ENCODE measurements around the gene MLYCD.

The MLYCD gene

GRCh38 chr16:83898463-83899271 lies at the start of gene MLYCD:
Gene MLYCD (plus strand): TSS chr16:83899115. CDS start chr16:83899145, 30 bp downstream.
- peak in 1 of 2 experiments; percentile 30 for DNase-seq (ENCODE audit: low read depth in 2 of 2)

DNA sequence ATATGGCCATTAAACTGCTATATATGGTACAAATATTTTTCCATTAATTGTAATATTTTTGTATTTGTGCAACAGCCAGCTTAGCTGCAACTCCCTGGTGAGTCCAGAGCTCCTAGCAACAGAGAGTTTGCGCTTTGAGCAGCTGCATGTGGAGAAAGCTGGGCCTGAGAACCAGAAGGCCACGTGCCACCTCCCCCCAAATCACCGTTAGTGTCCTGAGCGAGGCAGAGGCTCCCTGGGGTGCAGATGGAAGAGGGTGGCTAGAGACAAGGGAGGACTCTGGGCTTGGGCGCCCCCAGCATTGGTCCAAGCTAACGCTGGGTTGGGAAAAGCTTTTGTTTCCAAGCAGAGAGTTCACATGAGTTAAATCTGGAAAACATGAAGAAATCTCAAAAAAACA lies 49.5 kb upstream of the MLYCD start:
- DNase-seq (ENCODE audit: low read depth in 2 of 2), result no peak

DNA sequence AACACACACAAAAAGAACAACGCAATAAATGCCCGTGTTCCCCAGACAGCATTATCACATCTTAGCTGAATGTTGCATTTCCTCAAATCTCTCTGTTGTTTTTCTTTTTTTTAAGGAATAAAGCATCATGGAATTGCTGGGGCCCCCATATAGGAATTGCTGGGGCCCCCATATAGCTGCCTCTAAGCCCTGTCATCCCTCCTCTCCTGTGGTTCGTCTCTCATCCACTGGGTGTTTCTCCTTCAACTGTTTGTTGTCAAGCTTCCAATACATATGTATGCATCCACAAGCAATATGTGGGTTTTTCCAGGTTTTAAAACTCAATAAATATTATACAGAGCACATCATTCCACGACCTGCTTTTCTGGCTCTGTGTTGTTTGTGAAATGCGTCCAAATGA lies 48.0 kb upstream of the MLYCD start:
- no peak for DNase-seq (ENCODE audit: low read depth in 2 of 2)

- DNase-seq (ENCODE audit: low read depth in 2 of 2), result no peak
Measured at GRCh38 chr16:83851473-83851872, 47.4 kb upstream of the MLYCD start.

- DNase-seq (ENCODE audit: low read depth in 2 of 2), result no peak
Measured at GRCh38 chr16:83852774-83853173, 46.1 kb upstream of the MLYCD start.

GRCh38 chr16:83853834-83854233 lies 45.1 kb upstream of the MLYCD start:
- DNase-seq (ENCODE audit: low read depth in 2 of 2), result no peak

- DNase-seq (ENCODE audit: low read depth in 2 of 2), result no peak
Measured at GRCh38 chr16:83854420-83854819, 44.5 kb upstream of the MLYCD start.

GRCh38 chr16:83856792-83857191 lies 42.1 kb upstream of the MLYCD start:
- DNase-seq (ENCODE audit: low read depth in 2 of 2), result no peak

GRCh38 chr16:83859265-83859664 lies 39.6 kb upstream of the MLYCD start:
- DNase-seq (ENCODE audit: low read depth in 2 of 2), result no peak

DNA sequence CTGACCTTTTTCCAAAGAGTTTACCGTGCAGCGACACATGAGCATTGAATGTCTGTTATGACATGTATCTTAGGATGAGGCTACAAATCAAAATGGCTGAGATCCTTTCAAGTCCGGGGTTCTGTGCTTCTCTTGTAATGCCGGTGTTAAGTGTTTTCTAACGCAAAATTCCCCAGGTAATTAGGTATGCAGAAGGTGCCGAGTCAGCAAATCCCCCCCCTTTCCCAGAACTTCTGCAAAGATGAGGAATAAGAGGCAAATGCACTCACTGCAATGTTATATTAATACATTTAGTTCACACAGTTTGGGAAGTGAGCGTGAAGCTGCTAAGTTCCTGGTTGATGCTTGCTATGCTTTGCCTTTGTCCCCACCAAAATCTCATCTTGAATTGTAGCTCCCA lies 36.3 kb upstream of the MLYCD start:
- no peak for DNase-seq (ENCODE audit: low read depth in 2 of 2)

GRCh38 chr16:83863682-83864081 lies 35.2 kb upstream of the MLYCD start:
- no peak for DNase-seq (ENCODE audit: low read depth in 2 of 2)

- no peak for DNase-seq (ENCODE audit: low read depth in 2 of 2)
Measured at GRCh38 chr16:83870830-83871229, 28.1 kb upstream of the MLYCD start.

DNA sequence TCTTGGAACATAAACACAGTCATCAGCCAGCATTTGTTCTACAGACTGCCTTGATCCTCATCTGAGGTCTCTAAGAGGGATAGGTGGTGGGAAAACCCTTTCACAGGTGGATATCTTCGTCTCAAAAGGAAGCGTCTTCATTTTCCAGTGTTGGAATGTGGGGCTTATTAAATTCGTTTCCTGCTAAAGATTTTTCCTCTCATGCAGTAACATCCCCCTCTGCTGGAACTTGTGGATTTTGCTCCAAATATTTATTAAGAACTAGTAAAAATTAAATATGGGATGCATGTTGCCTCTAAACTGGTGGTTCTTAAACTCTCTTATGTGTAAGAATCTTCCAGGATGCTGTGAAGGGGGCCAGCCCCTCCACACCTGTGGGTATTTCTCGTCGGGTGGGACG lies 20.1 kb upstream of the MLYCD start:
- DNase-seq (ENCODE audit: low read depth in 2 of 2), result peak in 1 of 2 experiments; percentile 26

GRCh38 chr16:83882163-83882885 lies 16.6 kb upstream of the MLYCD start:
- no peak for DNase-seq (ENCODE audit: low read depth in 2 of 2)

DNA sequence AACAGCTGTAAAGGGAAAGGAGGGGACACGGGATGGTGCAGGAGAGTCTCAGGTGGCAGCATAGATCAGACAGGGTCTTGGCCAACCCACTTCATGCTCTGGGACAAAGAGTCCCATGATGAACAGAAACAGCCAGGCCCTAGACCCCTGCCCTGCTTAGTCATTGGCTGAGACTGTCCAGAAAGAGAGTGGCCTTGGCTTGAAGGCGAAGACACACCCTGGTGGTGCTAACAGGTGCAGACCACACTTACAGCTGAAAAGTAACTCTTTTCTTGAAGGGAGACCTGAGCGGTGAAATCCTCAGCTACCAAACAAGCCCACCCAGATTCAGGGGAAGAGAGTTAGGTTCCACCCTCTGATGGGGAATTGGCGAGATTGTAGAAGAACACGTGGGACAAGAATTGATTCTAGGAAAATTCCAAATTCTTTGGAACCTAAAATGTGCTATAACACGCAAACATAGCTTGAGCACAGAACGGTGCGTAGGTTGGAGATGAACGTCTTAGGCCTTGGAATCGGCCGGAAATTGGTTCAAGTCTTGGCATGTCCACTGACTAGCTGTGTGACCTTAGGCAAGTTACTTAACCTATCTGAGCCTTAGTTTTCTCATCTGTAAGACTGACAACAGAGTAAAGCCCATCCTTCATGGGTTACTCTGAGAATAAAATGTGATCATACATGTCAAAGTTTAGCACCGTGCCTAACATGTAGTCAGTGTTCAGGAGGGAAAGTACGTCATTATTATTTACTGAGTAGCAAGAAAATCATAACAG lies 12.5 kb upstream of the MLYCD start:
- no peak for DNase-seq (ENCODE audit: low read depth in 2 of 2)

DNA sequence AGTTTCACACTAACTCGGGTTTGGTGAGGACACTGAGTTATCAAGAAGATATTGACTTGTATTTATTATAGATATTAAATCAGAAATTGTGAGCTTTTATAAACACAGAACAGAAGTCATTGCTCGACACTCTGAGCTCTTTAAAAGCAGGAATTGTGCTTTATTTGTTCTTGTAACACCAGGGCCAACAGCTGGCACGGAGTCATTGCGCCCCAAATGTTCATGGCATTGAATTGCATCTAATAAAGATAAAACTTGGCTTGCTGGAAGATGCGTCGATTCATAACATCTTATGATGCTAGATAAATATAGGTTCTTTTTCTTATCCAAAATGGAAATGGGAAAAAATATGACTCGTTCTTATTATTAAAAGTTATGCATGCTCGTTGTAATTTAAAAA lies 11.8 kb upstream of the MLYCD start:
- DNase-seq (ENCODE audit: low read depth in 2 of 2), result no peak

GRCh38 chr16:83887564-83887963 lies 11.4 kb upstream of the MLYCD start:
- DNase-seq (ENCODE audit: low read depth in 2 of 2), result no peak

GRCh38 chr16:83888672-83889044 lies 10.3 kb upstream of the MLYCD start:
- no peak for DNase-seq (ENCODE audit: low read depth in 2 of 2)

DNA sequence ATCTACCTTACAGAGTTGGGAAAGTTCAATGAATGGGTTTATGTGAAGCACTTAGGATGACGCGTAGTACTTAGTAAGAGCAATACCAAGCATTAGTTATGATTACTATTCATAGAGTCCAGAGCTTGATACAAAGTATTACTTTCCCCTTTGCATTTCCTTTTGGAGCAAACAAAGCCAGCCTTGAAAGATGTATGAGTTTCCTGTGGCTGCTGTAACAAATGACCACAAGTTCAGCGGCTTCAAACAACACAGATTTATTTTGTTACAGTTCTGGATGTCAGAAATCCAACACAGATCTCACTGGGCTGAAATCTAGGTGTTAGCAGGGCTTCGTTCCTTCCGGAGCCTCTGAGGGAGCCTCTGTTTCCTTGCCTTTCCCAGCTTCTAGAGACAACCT lies 8.6 kb upstream of the MLYCD start:
- DNase-seq (ENCODE audit: low read depth in 2 of 2), result no peak

DNA sequence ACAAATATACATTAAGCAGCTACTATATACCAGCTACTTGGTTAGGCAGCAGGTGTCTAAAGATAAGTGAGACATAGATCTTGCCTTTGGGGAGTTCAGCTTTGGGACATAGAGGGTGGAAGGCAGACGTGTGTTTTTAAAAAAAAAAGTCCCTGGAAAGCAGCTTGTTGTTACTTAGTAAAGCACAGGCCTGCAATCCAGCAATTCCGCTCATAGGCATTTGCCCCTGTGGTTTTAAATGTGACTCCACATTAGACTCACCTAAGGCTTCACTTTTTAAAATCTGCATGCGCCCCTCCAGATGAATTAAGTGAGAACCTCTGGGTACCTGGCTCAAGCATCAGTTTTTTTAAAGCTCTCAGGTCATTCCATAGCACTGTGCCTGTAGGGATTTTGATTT lies 7.2 kb upstream of the MLYCD start:
- no peak for DNase-seq (ENCODE audit: low read depth in 2 of 2)

DNA sequence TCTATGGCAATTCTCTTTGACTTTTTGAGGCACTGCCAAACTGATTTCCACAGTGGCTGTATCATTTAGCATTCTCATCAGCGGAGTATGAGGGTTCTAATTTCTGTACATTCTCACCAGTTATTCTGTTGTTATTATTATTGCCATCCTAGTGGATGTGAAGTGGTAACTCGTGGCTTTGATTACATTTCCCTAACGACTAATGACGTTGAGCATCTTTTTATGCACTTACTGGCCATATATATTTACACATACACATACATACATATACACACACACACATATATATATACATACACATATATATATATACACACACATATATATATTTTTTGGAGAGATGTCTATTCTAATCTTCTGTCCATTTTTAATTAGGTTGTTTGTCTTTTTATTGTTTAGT lies 3.7 kb upstream of the MLYCD start:
- no peak for DNase-seq (ENCODE audit: low read depth in 2 of 2)

DNA sequence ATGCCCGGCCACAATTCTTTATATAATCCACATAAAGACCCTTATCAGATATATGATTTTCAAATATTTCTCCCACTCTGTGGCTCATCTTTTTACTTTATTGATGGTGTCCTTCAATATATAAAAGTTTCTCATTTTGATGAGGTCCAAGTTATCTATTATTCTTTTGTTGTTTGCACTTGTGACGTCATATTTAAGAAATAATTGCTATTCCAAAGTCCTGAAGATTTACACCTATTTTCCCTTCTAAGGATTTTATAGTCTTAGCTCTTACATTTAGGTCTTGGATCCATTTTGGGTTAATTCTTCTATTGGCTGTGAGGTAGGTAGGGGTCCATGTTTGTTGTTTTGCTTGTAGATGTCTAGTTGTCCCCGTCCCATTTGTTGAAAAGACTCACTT lies 3.0 kb upstream of the MLYCD start:
- DNase-seq (ENCODE audit: low read depth in 2 of 2), result no peak
